Endothelial cell (in vitro differentiated cells): ENCODE data around the gene F7. TPM values are rescaled to one million over a fixed set of nuclear protein-coding genes. Genes with fewer than 3 reads are reported as not detected.
"Not testable (repeated sequence)": the region's sequence is repeated elsewhere in the genome, so short reads cannot be mapped to it uniquely, and the experiment has no call there.

ENCODE experiments used
- DNase-seq: peaks from one replicate; pipeline ENCODE4 v3.0.0; 2021; ENCODE audit warnings: low spot score
- H3K27ac Mint-ChIP-seq: one replicate; pipeline ENCODE4 v1.8.0; 2021; ENCODE audit warnings: mixed read lengths, inconsistent platforms; ENCODE audit not compliant: unreplicated experiment
- H3K27me3 Mint-ChIP-seq: one replicate; pipeline ENCODE4 v1.8.0; 2021; ENCODE audit warnings: mild to moderate bottlenecking, moderate library complexity, mixed read lengths, inconsistent platforms; ENCODE audit not compliant: unreplicated experiment
- H3K36me3 Mint-ChIP-seq: one replicate; pipeline ENCODE4 v1.8.0; 2021; ENCODE audit warnings: mild to moderate bottlenecking, low read depth, mixed read lengths, inconsistent platforms; ENCODE audit not compliant: unreplicated experiment
- H3K4me1 Mint-ChIP-seq: one replicate; pipeline ENCODE4 v1.8.0; 2021; ENCODE audit warnings: mild to moderate bottlenecking, mixed read lengths, inconsistent platforms; ENCODE audit not compliant: unreplicated experiment
- H3K4me3 Mint-ChIP-seq: one replicate; pipeline ENCODE4 v1.8.0; 2021; ENCODE audit warnings: mild to moderate bottlenecking, mixed read lengths, inconsistent platforms; ENCODE audit not compliant: unreplicated experiment
- H3K9me3 Mint-ChIP-seq: one replicate; pipeline ENCODE4 v1.8.0; 2021; ENCODE audit warnings: mixed read lengths, inconsistent platforms; ENCODE audit not compliant: unreplicated experiment
- long read RNA-seq: library from polyadenylated mRNA; unstranded; transcript quantifications from one replicate; pipeline ENCODE4 v2.0.0, GENCODE V29; 2020; ENCODE audit not compliant: unreplicated experiment
- total RNA-seq: library from RNA; stranded (reverse); fragmentation: NEBNext Ultra II Directional; extraction: Animal tissue kit (Norgen Biotek cat#: 25700); gene quantifications from one replicate; pipeline ENCODE4 v1.2.1, GENCODE V29; 2021; ENCODE audit not compliant: unreplicated experiment
- TF ChIP-seq, protein P1 (sequence below): fragments of 200-600 bp; sonication (generic); IDR thresholded peaks from one replicate; pipeline ENCODE4 v1.5.0; 2021; ENCODE audit warnings: antibody characterized with exemption; ENCODE audit not compliant: unreplicated experiment

Gene F7
- total RNA-seq = not detected
- long read RNA-seq = 0 reads

DNA sequence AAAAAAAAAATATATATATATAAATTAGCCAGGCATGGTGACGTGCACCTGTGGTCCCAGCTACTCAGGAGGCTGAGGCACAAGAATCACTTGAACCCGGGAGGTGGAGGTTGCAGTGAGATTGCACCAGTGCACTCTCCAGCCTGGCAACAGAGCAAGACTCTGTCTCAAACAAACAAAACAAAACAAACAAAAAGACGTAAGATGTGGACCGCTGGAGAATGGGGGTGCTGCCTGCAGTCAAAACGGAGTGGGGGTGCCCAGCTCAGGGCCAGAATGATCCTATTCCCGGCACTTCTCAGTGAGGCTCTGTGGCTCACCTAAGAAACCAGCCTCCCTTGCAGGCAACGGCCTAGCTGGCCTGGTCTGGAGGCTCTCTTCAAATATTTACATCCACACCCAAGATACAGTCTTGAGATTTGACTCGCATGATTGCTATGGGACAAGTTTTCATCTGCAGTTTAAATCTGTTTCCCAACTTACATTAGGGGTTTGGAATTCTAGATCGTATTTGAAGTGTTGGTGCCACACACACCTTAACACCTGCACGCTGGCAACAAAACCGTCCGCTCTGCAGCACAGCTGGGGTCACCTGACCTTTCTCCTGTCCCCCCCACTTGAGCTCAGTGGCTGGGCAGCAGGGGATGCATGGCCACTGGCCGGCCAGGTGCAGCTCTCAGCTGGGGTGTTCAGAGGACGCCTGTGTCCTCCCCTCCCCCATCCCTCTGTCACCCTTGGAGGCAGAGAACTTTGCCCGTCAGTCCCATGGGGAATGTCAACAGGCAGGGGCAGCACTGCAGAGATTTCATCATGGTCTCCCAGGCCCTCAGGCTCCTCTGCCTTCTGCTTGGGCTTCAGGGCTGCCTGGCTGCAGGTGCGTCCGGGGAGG is at the start of gene F7:
F7 (plus strand) TSS at position 760 of the 889 bp plus-strand sequence; CDS start at position 811, 51 bp downstream.
- no peak for DNase-seq
- Mint-ChIP-seq H3K36me3 (peaks cover 4% of the 10 kb centered on the region), H3K27me3 (peaks cover 6% of the 10 kb centered on the region), H3K4me1 (no peaks in the 10 kb centered on the region), H3K9me3 (no peaks in the 10 kb centered on the region), H3K4me3 (no peak within 1 kb of the TSS), H3K27ac (no peak within 1 kb of the TSS)
- TF ChIP-seq, protein P1, sequence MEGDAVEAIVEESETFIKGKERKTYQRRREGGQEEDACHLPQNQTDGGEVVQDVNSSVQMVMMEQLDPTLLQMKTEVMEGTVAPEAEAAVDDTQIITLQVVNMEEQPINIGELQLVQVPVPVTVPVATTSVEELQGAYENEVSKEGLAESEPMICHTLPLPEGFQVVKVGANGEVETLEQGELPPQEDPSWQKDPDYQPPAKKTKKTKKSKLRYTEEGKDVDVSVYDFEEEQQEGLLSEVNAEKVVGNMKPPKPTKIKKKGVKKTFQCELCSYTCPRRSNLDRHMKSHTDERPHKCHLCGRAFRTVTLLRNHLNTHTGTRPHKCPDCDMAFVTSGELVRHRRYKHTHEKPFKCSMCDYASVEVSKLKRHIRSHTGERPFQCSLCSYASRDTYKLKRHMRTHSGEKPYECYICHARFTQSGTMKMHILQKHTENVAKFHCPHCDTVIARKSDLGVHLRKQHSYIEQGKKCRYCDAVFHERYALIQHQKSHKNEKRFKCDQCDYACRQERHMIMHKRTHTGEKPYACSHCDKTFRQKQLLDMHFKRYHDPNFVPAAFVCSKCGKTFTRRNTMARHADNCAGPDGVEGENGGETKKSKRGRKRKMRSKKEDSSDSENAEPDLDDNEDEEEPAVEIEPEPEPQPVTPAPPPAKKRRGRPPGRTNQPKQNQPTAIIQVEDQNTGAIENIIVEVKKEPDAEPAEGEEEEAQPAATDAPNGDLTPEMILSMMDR = no peak

DNA sequence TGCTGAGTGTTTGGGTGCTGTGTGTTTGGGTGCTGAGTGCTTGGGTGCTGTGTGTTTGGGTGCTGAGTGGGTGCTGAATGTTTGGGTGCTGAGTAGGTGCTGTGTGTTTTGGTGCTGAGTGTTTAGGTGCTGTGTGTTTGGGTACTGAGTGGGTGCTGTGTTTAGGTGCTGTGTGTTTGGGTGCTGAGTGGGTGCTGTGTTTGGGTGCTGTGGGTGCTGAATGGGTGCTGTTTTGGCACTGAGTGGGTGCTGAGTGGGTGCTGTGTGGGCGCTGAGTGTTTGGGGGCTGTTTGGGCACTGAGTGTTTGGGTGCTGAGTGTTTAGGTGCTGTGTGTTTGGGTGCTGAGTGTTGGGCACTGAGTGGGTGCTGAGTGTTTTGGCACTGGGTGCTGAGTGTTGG is 48.5 kb upstream of the F7 start:
- no peaks in the 10 kb centered on the region for H3K36me3 Mint-ChIP-seq
- H3K4me1 Mint-ChIP-seq = no peaks in the 10 kb centered on the region
- H3K4me3 Mint-ChIP-seq = no peak overlapping the region
- no peak overlapping the region for H3K27ac Mint-ChIP-seq
- no peak for DNase-seq
- peaks cover 6% of the 10 kb centered on the region for H3K27me3 Mint-ChIP-seq
- TF ChIP-seq, protein P1 = no peak
- H3K9me3 Mint-ChIP-seq = no peaks in the 10 kb centered on the region

DNA sequence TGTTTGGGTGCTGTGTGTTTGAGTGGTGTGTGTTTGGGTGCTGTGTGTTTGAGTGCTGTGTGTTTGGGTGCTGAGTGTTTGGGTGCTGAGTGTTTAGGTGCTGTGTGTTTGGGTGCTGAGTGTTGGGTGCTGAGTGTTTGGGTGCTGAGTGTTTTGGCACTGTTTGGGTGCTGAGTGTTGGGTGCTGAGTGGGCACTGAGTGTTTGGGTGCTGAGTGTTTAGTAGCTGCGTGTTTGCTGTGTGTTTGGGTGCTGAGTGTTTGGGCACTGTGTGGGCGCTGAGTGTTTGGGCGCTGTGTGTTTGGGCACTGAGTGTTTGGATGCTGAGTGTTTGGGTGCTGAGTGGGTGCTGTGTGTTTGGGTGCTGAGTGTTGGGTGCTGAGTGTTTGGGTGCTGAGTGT is 48.0 kb upstream of the F7 start:
- not testable (repeated sequence) for DNase-seq, H3K9me3 Mint-ChIP-seq, H3K27me3 Mint-ChIP-seq, H3K36me3 Mint-ChIP-seq, H3K27ac Mint-ChIP-seq, H3K4me3 Mint-ChIP-seq, H3K4me1 Mint-ChIP-seq

DNA sequence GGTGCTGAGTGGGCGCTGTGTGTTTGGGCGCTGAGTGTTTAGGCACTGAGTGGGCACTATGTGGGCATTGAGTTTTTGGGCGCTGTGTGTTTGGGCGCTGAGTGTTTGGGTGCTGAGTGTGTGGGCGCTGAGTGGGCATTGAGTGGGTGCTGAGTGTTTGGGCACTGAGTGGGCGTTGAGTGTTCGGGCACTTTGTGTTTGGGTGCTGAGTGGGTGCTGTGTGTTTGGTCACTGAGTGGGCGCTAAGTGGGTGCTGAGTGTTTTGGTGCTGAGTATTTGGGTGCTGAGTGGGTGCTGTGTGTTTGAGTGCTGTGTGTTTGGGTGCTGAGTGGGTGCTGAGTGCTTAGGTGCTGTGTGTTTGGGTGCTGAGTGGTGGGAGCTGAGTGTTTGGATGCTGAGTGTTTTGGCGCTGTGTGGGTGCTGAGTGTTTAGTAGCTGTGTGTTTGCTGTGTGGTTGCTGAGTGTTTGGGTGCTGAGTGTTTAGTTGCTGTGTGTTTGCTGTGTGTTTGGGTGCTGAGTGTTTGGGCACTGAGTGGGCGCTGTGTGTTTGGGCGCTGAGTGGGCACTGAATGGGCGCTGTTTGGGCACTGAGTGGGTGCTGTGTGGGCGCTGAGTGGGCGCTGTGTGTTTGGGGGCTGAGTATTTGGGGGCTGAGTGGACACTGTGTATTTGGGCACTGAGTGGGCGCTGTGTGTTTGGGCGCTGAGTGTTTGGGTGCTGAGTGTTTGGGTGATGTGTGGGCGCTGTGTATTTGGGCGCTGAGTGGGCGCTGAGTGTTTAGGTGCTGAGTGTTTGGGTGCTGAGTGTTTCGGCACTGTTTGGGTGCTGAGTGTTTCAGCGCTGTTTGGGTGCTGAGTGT is 47.2 kb upstream of the F7 start:
- H3K27me3 Mint-ChIP-seq = peaks cover 6% of the 10 kb centered on the region
- TF ChIP-seq, protein P1 = no peak
- no peaks in the 10 kb centered on the region for H3K9me3 Mint-ChIP-seq
- H3K36me3 Mint-ChIP-seq = peaks cover 3% of the 10 kb centered on the region
- no peak for DNase-seq
- no peaks in the 10 kb centered on the region for H3K4me1 Mint-ChIP-seq
- no peak overlapping the region for H3K27ac Mint-ChIP-seq
- H3K4me3 Mint-ChIP-seq = no peak overlapping the region

DNA sequence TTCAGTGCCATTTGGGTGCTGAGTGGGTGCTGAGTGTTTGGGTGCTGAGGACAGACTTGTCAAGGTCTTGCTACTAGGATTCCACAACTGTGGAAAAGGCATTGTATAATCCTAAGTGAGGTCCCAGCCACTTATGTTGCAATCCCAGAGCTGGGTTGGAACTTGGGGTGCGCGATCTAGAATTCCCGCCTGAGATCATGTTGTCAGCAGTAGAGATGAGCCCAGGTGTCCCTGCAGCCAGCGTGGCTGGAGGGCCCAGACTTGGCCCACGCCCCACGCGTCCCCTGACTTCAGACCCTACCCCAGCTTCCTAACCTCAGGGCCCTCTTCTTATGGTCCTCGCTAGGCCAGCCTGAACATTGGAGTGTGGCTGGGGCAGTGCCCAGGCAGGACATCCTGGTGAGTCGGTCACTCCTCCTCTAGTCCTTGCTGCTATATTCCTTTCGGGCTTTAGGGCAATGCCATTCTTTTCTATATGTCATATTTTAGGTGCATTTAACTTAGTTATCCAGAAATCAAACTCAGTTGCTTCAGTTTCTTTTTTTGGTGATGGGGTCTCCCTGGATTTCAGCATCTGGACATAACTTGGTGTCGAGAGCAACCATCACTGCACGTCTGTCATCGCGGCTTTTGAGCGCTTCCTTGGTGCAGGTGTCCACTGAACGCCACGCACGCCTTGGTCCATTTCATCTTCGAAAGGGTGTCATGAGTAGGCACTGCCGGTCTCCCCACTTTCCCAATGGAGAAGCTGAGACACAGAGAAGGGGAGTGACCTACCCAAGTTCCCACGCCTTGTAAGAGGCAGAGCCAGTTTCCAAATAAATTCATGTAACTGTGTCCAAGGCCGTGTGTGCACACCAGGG is 46.4 kb upstream of the F7 start:
- Mint-ChIP-seq H3K9me3 (no peaks in the 10 kb centered on the region), H3K27ac (no peak overlapping the region), H3K36me3 (peaks cover 3% of the 10 kb centered on the region), H3K4me3 (no peak overlapping the region), H3K4me1 (no peaks in the 10 kb centered on the region), H3K27me3 (peaks cover 6% of the 10 kb centered on the region)
- no peak for DNase-seq
- TF ChIP-seq, protein P1 = no peak
